NCI-H1048 (cell line): ENCODE results near the gene TSEN54.

Experiments
- DNase-seq: peaks from one replicate; lab custom pipeline; 2025; lab: John Stamatoyannopoulos, UW

TSEN54 gene

GRCh38 chr17:75488693-75489510 lies 27.4 kb upstream of the TSEN54 start:
- DNase-seq, result no peak

GRCh38 chr17:75489511-75489955 lies 26.8 kb upstream of the TSEN54 start:
- DNase-seq, result no peak

- no peak for DNase-seq
Measured at GRCh38 chr17:75490173-75490743, 26.1 kb upstream of the TSEN54 start.

DNA sequence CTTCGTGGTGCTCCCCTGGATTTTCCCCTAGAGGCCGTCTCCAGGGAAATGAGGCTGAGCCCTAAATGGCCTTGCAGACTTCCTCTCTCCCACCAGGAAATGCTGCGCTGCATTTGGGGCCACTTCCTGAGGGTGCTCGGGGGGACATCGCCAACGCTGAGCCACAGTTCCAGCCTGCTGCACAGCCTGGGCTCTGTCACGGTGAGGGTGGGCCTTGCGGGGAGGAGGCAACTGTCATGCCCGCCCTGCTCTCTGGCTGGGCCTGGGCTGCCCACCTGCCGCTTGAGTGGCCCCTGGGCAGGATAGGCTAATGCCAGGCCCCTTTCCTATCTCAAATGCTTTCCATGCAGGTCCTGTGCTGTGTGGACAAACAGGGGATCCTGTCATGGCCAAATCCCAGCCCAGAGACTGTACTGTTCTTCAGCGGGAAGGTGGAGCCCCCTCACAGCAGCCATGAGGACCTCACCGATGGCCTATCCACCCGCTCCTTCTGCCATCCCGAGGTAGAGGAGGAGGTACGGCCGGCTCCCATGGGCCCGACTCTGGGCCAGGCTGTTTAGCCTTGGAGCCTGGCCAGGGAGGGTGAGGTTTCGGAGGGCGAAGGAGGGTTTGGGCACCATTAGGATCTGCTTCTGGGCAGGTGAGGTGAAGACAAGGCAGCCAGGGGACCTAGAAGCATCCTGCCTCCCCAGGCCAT lies 25.2 kb upstream of the TSEN54 start:
- DNase-seq, result no peak

- DNase-seq, result no peak
Measured at GRCh38 chr17:75491680-75492079, 24.6 kb upstream of the TSEN54 start.

GRCh38 chr17:75492555-75493168 lies 23.7 kb upstream of the TSEN54 start:
- DNase-seq, result no peak

DNA sequence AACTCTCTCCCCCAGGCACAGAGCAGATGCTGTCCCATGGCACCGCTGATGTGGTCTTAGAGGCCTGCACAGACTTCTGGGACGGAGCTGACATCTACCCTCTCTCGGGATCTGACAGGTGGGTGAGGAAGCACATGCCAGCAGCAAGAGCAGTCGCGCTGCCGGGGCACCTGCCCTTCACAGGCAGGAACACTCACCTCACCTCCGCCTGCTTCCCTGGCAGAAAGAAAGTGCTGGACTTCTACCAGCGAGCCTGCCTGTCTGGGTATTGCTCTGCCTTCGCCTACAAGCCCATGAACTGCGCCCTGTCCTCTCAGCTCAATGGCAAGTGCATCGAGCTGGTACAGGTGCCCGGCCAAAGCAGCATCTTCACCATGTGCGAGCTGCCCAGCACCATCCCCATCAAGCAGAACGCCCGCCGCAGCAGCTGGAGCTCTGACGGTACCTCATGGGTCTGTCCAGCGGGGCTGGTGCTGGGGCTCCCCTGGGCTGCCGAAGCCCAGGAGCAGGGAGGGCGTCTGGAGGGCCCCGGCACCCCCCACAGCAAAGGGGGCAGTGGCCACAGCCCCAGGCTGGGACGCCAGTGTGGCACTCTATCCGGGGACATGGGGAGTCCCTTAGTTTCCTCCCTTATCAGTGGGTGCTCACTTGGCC lies 22.7 kb upstream of the TSEN54 start:
- no peak for DNase-seq

DNA sequence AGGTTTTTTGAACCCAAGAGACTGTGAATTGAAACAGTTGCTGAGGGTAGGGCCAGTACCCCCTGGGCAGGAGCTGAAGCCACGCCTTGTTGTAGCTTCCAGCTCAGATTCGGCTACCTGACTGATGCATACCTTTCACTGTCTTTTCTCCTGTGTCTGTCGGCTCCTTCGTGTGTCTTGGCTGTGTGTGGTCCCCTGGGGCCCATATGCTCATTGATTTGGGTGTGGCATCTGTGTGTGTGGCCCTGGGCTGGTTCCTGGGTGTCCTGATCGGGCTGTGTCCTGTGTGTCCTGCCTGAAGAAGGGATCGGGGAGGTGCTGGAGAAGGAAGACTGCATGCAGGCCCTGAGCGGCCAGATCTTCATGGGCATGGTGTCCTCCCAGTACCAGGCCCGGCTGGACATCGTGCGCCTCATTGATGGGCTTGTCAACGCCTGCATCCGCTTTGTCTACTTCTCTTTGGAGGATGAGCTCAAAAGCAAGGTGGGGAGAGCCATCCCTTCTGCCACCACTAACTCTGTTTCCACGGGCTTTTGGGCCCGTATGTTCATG lies 21.9 kb upstream of the TSEN54 start:
- DNase-seq, result no peak

- no peak for DNase-seq
Measured at GRCh38 chr17:75496005-75496404, 20.3 kb upstream of the TSEN54 start.

DNA sequence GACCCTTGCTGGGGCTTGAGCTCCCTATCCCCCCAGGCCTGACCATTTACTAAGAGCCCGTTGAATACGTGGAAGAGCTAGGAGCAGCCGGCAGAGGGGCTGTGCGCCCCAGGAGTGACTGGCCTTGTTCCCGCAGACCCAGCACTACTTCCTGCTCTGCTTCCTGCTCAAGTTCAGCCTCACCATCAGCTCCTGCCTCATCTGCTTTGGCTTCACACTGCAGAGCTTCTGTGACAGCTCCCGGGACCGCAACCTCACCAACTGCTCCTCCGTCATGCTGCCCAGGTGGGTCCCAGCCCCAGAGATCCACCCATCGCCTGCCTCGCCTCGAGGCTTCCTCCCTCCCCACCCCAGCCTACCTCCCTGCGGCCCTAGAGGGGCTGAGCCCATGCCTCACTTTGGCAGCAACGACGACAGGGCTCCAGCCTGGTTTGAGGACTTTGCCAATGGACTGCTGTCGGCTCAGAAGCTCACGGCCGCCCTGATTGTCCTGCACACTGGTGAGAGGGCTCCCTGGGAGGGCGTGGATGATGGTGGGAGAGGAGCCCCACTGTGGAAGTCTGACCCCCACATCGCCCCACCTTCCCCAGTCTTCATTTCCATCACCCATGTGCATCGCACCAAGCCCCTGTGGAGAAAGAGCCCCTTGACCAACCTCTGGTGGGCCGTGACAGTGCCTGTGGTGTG lies 18.1 kb upstream of the TSEN54 start:
- DNase-seq, result no peak

- no peak for DNase-seq
Measured at GRCh38 chr17:75498726-75499213, 17.6 kb upstream of the TSEN54 start.

DNA sequence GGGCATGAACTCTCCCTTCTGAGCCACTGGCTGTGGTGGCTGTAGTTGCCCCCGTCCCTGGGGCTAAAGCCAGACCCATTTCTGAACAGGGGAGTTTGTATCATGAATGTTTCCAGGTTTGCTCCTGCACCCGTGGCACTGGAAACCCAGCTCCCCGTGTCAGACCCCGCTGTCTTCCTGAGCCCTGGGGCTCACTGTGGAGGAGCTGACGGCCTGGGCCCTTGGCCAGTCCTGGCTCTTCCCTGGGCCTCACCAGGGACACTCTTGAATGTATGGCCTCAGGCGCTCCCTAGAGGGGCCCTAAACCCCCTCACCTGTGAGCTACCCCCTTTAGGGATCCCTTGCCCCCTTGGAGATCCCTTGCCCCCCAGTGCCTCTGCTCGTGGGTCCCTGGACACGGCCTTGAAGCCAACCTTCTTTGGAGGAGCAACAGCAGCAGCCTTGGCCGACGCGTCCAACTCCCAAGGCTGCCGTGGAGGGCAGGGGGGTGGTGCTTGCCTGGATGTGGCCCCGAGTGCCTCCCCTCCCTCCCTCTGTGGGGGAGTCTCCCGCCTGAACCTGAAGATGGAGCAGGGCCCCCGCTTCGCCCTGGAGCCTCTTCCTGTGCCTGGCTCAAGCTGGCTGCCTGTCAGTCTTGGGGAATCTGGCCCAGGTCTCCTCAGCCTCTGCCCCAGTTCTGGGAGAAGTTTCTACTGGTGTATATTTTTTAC lies 16.9 kb upstream of the TSEN54 start:
- DNase-seq, result no peak

- DNase-seq, result no peak
Measured at GRCh38 chr17:75500419-75501216, 15.7 kb upstream of the TSEN54 start.

DNA sequence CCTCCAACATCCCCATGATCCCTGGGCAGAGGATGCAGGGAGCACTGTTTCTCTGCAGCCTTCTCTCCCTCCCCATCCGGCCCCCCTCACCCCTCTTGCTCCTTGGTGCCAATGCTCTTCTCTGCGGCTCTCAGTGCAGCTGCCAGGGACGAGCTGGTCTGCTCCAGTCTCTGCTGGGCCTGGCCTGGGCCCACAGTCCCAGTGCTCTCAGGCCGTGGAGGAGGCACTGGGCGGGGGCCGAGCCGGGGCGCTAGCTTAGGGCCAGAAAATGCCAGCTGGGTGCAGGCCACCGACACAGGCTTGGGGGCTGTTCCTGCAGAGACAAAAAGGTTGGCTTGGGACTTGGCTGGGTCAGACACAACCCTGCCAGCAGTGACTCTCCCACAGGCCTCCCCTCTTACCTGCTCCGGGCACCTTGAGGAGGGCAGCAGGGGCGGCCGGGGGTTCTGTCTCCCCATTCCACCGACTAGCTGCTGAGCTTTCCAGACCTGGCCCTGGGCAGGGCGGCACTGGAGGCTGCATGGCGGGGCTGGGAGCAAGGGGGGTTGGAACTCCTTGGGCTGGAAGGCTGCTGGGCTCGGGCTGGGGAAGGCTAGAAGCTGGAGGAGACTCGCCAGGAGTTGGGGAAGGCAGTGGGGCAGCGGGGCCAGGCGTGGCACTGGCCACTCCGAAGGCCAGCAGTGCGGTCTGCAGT lies 14.8 kb upstream of the TSEN54 start:
- no peak for DNase-seq

DNA sequence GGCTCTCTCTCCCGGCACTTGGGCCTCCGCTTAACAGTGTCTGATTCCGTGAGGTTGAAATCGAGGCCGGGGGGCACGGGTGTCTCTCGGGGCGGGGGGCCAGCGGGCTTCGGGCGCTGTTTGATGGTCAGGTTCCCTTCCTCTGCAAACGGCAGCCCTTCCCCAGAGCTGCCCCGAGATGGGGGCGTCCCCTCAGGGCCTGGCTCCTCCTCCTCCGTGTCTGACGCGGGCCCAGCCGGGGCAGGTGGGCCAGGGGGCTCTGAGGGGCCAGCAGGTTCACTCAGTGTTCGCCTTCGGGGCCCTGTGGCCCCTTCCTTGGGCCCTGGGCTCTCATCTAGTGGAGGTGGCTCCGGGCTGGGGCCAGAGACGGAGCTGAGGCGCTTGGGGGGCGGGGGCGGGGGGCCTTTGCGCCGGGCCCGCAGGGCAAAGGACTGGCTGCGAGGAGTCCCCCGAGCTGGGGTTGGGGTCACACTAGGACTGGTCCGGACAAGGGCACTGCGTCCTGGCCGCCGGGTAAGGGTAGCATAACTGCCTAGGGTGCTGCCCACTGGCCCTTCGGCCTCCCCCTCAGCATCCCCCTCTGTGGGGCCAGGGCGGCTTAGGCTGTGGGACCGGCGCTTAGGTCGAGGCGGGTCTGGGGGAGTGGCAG lies 14.1 kb upstream of the TSEN54 start:
- no peak for DNase-seq

DNA sequence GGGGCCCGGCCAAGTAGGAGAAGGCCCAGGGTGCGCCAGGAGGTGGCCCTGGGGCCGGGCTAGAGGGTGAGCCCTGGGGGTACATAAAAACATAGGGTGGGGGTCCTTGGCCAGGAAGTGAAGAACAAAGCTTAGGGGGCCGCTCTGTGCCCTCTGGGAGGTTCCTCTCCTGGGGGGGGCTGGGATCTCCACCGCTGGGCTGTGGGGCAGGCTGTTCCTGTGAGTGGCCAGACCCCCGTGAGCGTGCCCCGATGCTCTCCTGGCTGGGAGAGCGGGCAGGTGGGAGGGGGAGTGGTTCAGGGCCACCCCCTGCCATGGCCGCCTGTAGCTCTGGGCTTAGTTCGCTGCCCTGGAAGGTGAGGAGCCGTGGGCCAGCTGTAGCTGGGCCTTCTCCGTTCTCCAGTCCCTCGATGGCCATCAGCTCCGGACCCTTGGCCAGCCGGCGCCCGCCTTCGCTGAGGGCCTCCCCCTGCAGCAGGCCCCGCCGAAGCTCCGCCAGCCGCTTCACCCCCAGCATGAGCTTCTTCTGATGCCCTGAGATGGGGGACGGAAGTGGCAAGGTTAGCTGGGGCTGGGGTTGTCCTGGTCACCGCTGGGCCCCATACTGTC lies 13.5 kb upstream of the TSEN54 start:
- no peak for DNase-seq

- DNase-seq, result no peak
Measured at GRCh38 chr17:75503337-75503950, 12.9 kb upstream of the TSEN54 start.

DNA sequence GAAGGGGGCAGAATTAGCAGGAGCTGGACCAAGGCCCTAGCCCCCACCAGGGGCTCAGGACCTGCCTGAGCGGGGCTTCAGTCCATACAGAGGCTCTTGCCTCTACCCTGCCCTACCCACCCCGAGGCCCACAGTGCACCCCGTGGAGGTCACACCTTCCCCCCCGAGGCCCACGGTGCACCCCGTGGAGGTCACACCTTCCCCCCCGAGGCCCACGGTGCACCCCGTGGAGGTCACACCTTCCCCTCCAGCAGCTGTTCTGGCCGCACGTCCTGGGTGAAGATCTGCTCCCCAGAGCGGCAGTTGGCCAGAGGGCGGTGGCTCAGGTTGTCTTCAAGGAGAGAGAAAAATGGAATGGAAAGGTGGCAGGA lies 12.4 kb upstream of the TSEN54 start:
- no peak for DNase-seq
